NCI-H128 (cell line): Measurements from ENCODE around the gene MVB12B.

Experiments used
- DNase-seq: peaks from one replicate; lab custom pipeline; 2025; ENCODE audit not compliant: unreplicated experiment; lab: John Stamatoyannopoulos, UW

MVB12B gene

GRCh38 chr9:126401581-126401980, 75.0 kb downstream of the MVB12B start:
- no peak for DNase-seq

- no peak for DNase-seq
Observed at GRCh38 chr9:126403397-126403796, 76.8 kb downstream of the MVB12B start.

- no peak for DNase-seq
Observed at GRCh38 chr9:126404459-126404858, 77.8 kb downstream of the MVB12B start.

- no peak for DNase-seq
Observed at GRCh38 chr9:126406075-126406667, 79.5 kb downstream of the MVB12B start.

GRCh38 chr9:126407114-126407870, 80.7 kb downstream of the MVB12B start:
- DNase-seq, result no peak

GRCh38 chr9:126408004-126408403, 81.4 kb downstream of the MVB12B start:
- no peak for DNase-seq

- DNase-seq, result no peak
Observed at GRCh38 chr9:126410229-126410628, 83.6 kb downstream of the MVB12B start.

- DNase-seq, result no peak
Observed at GRCh38 chr9:126411225-126411947, 84.8 kb downstream of the MVB12B start.

GRCh38 chr9:126411948-126412284, 85.3 kb downstream of the MVB12B start:
- DNase-seq, result no peak

- DNase-seq, result no peak
Observed at GRCh38 chr9:126412905-126413304, 86.3 kb downstream of the MVB12B start.

GRCh38 chr9:126413391-126414068, 86.9 kb downstream of the MVB12B start:
- DNase-seq, result no peak

- DNase-seq, result no peak
Observed at GRCh38 chr9:126415741-126416370, 89.2 kb downstream of the MVB12B start.

- no peak for DNase-seq
Observed at GRCh38 chr9:126417043-126417442, 90.4 kb downstream of the MVB12B start.

GRCh38 chr9:126417684-126418083, 91.1 kb downstream of the MVB12B start:
- no peak for DNase-seq

- DNase-seq, result no peak
Observed at GRCh38 chr9:126418608-126419007, 92.0 kb downstream of the MVB12B start.

- DNase-seq, result peak; percentile 18
Observed at GRCh38 chr9:126419475-126419874, 92.8 kb downstream of the MVB12B start.

- no peak for DNase-seq
Observed at GRCh38 chr9:126420135-126420534, 93.5 kb downstream of the MVB12B start.

GRCh38 chr9:126420643-126421564, 94.3 kb downstream of the MVB12B start:
- DNase-seq, result peak; percentile 55

- DNase-seq, result no peak
Observed at GRCh38 chr9:126421567-126422428, 95.2 kb downstream of the MVB12B start.
